HG02623 (cell line): ENCODE data around the gene ZFYVE9.

Experiments used
- ATAC-seq: cut with Tn5 transposase; IDR thresholded peaks from one replicate; pipeline ENCODE4 v1.9.1; 2021; ENCODE audit warnings: moderate library complexity; ENCODE audit not compliant: unreplicated experiment

The ZFYVE9 gene

DNA sequence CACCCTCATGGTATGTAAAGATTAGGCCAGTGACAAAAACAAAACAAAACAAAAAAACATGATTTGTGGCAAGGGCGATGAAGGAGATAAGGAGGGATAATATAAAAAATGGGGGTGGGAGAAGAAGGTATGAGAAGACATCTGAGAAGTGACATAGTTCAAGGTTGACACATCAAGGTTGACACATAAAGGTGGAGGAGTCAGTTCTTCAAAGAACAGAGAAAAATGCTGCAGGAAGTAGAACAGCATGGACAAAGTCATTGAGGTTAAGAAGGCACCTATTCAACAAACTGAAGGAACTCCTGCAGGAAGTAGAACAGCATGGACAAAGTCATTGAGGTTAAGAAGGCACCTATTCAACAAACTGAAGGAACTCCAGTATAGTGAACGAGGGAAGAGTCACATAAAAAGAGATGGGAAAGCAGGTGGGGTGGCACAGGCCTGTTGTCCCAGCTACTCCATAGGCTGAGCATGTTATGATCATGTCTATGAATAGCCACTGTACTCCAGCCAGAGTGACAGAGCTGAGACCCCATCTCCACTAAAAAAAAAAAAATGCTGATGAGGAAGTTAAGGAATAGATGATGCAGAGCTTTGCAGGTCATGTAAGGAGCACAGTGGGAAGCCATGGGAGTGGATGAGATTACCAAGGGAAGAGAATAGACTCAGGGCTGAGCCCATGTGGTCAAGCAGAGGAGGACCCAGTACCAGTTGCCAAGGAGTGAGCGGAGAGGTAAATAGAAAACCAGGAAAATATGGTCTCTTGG is 101.5 kb downstream of the ZFYVE9 start:
- no peak for ATAC-seq

DNA sequence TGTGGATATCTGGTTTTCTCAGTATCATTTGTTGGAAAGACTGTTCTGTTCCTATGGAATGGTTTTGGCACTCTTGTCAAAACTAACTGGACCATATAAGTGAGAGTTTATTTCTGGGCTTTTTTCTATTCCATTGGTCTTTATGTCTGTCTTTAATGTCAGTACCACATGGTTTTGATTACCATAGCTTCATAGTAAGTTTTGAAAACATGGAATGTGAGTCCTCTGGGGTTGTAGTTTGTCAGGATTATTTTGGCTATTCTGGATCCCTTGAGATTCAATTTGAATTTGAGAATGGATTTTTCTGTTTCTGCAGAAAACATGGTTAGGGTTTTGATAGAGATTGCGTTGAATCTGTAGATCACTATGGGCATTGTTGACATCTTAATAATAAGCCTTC is 107.9 kb downstream of the ZFYVE9 start:
- no peak for ATAC-seq

DNA sequence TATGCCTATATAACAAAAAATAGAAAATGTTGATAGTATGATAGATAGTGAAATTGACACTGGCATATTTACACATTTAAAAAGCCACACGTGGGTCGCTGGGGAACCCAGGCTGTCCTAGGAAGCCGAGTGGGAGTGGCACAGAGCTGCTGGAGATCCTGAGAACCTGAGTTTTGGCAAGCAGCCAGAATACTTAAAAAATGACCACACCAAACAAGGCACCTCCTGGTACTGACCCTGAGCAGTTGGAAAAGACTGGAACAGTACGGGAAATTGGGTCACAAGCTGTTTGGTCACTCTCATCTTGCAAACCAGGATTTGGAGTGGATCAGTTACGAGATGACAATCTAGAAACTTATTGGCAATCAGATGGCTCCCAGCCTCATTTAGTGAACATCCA is 111.5 kb downstream of the ZFYVE9 start:
- no peak for ATAC-seq

DNA sequence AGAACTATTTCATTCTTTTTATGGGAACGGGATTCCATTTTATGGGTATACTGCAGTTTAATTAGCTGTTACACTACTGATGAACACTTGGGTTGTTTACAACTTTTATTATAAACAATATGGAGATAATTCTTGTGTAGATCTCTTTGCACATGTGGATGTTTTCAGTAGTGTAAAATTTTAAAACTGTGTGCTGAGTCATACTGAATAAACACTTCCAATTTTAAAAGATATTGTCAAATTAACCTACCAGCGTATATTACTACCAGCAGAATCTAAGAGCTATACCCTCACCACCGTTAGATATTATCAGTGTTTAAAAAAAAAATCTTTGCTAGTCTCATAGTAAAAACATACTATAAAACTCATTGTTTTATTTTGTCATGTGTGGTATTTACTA is 118.0 kb downstream of the ZFYVE9 start:
- ATAC-seq = no peak

DNA sequence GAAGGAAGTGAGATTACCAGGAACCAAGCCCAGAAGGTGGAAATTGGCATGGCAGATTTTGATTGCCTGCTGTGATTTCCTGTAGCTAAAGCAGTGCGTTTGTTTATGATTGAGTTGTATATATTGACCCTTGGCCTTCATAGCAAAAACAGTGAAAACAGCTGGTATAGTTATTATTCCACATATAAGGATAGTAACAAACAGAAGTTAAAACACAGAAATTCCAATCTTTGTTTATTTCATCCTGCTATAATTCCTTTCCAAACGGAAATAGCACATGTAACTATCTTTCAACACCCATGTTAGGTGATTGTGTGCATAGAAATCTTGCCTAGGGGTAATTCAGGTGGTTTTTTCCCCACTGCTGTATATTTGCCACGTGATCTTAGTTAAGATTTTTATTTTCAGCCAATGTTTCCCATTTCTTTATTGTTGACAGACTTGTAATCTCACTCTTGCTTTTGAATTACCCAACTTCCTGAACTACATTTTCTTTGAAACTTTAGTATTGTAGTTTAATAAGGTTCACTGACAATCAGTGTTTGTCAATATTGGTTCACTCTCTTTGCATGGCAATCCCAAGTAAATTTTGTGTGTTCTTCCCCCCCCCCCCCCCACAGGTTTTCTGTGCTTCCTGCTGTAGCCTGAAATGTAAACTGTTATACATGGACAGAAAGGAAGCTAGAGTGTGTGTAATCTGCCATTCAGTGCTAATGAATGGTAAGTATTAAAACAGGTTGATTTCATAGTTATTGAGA is 121.4 kb downstream of the ZFYVE9 start:
- no peak for ATAC-seq

DNA sequence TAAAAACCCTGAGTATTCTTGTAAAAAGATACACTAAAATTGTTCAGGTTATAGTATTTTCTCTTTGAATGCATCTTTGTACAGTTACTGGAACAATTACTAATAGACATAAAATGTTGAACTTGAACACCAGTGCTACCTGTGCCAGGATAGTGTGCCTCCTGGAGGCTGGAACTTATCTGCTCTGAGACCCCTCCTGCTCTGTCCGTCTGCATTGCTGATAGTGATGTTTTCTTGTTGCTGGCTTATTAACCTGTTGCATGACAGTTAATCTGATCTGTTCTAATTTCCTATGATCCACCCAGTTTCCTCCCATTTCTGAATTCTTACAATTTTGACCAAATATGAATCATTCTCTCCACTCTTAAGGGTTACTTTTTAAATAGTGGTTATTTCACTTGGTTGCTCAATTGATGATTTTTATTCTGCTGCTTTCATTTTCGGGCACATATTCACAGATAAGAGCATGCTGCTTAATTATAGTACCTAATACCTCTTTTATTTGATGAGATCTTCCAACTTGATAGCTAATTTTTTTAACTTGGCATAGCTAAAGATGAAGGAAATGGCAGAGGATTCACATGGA is 122.7 kb downstream of the ZFYVE9 start:
- ATAC-seq = no peak

DNA sequence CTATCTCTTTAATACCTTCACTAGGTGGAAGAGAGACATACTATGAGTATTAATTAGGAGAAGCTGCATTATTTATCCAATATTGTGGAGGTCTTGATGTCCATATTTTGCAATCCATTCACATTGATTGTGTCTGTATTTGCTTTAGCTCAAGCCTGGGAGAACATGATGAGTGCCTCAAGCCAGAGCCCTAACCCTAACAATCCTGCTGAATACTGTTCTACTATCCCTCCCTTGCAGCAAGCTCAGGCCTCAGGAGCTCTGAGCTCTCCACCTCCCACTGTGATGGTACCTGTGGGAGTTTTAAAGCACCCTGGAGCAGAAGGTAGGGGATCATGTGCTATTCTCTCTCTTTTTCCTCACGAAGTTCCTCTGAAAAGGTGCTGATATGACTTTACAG is 124.6 kb downstream of the ZFYVE9 start:
- ATAC-seq = no peak

DNA sequence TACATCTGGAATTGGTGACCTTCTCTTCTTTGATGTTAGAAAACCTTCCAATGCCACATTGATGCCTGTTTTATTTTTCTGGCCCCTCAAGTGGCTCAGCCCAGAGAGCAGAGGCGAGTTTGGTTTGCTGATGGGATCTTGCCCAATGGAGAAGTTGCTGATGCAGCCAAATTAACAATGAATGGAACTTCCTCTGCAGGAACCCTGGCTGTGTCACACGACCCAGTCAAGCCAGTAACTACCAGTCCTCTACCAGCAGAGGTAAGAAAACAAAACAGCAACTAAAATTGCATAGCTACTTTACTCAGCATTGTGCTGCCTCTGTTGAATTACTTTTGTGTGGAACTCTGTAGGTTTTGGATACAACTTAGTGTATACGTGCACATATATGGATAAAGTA is 126.5 kb downstream of the ZFYVE9 start:
- ATAC-seq = no peak

DNA sequence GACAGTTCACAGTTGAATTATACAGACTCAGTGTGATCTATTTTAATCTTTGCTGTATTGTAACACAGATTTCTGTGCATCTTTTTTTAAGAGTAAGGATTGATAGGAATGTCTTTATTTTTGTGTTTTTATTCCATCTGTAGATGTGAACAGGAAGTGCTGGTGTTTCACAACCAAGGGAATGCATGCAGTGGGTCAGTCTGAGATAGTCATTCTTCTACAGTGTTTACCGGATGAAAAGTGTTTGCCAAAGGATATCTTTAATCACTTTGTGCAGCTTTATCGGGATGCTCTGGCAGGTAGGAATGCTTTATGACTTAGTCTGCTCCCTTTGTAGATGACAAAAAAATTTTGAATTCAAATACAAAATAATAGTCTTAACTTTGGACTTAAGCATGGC is 139.6 kb downstream of the ZFYVE9 start:
- no peak for ATAC-seq

DNA sequence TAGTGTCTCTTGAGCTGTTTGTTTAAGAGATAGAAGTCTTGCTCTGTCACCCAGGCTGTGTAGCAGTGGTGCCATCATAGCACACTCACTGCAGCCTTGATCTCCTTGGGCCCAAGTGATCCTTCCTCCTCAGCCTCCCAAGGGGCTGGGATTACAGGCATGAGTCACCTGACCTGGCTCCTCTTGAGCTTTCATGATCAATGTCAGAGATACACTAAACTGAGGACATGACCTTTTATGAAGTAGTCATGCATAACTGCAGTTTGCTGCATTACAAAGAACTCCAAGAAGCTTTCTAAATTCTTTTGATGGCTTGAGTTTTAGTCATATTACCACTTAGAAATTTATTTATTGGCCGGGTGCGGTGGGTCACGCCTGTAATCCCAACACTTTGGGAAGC is 146.4 kb downstream of the ZFYVE9 start:
- ATAC-seq = no peak

DNA sequence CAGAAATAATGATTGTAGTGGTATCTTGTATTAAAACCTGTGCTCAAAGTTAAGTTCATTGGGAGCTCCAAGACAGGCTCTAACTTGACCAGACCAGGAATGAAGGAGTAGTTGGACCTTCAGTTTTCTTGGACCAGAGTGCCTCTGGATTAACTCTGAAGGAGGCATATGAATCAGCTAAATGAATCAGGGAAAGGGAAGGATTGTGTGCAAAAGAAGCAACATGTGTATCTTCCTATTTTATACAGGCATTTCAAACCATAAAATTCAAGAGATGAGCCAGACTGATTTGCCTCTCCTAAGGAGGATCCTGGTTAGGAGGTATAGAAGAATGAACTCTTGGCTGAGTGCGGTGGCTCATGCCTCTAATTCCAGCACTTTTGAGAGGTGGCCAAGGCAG is 152.7 kb downstream of the ZFYVE9 start:
- ATAC-seq = no peak

DNA sequence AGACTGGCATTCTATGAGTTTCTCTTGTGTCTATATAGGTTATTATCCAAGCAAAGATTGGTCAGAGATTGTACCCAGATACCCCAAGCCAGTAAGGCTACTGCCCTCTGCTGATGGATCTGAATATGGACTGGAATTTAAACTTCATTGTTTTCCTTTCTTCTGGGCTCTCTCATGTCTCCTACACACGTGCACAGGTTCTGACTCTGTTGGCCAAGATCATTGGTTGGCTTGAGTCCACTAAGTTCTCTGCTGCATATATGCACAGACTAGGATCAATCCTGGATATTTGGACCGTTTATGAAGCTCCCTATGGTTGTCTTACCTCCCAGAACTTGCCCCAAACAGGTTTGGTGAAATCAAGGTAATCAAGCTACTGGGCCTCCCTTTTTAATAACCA is 154.5 kb downstream of the ZFYVE9 start:
- no peak for ATAC-seq

DNA sequence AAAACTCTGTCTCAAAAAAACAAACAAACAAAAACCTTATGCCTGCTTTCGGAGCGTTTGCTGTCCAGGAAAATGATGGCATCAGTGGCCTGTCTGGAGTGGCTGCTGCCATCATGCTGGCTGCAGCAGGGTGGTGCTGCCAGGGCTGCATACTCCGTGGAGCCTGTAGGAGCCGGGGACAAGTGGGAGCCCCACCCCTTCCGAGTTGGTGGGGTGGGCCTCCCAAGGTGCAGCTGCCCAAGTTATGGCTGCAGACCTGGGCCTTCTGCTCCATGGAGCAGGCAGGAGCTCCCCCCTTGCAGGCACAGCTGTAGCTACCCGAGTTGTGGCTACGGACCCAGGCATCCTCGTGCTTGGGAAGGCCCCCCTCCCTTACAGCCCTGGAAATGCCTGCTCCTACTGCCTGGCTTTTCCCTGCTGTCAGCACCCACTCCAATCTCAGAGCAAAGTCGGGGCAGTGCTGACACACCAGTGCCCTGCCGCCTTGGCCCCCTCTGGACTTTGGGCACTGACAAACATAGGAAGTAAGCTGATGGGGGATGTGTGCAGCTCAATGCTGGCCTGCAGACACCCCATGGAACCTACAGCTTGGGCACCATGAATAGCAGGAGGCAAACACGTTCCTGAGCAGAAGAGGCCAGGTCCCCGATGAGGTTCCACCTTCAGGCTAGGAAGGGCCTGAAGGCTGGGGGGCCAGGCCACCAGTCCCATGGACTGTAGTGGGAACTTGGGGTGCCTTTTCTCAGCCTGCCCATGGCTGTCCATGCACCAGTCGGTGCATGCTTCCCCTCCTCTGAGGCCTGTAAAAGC is 163.7 kb downstream of the ZFYVE9 start:
- ATAC-seq = no peak

DNA sequence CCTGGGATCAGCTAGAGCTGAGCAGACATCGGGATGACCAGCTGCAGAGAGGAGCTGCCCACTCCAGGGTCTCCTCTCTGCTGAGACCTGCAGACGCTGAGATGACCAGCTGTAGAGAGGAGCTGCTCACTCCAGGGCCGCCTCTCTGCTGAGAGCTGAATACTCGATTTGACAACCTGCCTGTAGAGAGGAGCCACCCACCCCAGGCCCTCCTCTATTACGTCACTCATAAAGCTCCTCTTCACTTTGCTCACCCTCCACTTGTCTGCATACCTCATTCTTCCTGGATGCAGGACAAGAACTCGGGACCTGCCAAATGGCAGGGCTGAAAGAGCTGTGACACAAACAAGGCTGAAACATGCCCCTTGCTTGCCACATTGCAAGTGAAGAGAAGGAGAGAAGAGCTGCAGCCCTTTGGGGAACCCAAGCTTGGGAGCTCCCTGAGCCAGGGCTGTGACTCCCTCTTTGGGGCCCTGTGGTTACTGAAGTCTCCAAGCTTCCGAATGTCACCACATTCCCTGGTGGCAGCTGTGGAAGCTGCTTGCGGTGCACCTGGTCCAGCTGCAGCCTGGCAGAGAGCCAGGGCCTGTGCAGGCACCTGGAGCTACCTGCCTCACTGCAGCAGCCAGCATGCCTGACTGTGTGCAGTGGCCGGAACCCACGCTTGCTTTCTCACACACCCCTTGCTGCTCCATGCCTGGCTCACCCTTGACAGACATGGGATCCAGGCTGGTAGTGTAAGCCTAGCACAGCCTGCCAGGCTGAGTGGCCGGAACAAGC is 164.5 kb downstream of the ZFYVE9 start:
- no peak for ATAC-seq

DNA sequence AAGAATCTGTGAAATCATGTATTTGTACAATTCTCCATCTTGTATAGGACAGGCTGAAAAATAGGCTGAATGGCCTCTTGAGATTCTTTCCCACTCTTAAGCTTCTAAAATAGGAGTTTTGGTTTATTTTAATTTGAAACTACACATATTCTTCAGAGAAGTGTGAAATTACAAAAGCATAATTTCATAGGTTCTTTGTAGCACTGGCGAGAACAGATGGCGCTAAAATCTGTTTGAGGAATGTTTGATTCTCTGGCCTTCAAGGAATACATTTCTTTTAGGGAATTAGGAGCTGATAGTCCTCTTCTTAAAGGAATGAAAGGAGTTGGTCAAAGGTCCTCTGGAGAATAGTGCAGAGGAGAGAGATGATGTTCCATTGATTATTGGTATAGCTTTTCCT is 179.2 kb downstream of the ZFYVE9 start:
- ATAC-seq = no peak

DNA sequence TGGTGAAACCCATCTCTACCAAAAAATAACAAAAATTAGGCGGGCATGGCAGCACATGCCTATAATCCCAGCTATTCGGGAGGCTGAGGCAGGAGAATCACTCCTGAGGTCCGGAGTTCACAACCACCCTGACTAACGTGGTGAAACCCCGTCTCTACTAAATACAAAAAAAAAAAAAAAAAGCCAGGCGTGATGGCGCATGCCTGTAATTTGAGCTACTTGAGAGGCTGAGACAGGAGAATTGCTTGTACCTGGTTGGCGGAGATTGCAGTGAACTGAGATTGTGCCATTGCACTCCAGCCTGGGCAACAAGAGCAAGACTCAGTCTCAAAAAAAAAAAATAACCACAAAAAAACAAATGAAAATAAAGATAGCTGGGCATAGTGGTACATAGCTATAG is 181.8 kb downstream of the ZFYVE9 start:
- ATAC-seq = no peak

DNA sequence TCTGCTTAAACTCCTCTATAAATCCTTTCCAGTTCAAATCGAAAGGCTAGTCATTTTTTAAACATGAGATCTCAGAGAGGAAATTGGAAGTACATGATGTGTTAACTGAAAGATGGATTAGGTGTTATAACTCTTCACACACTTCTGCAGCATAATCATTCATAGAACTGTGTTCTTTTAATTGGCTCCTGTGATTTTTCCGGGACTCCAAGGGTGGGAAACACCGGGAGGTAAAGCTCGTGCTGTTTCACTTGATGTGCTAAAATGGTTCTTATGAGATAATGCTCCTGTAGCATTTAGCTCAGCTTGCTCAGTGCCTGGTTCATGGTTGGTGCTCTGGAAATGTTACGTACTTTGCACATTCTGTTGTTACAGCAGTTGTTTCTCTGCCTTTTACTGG is 183.9 kb downstream of the ZFYVE9 start:
- no peak for ATAC-seq

DNA sequence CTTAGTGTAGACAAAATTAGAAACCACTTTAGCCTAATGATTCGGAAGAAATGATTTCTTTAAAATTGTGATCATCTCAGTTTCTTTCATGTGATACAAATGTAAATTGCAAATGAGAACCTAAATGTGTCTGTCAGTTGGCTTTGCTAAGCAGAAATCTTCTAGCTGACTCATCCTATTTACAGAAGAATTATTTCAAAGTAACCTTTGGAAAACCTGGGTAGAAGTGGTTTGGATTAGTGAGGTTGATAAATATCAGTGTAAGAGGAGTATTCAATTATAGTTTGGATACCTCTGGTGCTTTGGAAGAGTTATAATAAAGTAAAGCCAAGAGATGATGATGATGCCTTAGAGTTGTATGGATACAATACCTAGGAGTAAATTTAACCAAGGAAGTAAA is 186.7 kb downstream of the ZFYVE9 start:
- ATAC-seq = no peak

DNA sequence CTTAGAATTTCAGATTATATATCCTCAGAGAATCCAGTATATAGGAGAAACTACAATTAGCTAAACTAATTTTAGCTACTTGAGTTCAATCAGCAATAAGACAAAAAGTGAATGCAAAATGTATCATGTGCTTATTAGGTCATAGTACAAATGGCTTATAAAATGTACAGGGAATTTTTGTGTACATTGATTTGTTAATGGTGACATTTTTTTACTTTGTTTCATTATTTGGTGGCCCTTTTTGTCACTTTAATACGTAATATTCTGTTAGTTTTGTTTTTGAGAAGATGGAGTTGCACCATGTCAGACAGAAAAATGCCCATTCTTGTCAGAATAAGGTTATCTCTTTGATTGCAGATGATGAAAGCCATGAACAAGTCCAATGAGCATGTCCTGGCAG is 190.5 kb downstream of the ZFYVE9 start:
- no peak for ATAC-seq

DNA sequence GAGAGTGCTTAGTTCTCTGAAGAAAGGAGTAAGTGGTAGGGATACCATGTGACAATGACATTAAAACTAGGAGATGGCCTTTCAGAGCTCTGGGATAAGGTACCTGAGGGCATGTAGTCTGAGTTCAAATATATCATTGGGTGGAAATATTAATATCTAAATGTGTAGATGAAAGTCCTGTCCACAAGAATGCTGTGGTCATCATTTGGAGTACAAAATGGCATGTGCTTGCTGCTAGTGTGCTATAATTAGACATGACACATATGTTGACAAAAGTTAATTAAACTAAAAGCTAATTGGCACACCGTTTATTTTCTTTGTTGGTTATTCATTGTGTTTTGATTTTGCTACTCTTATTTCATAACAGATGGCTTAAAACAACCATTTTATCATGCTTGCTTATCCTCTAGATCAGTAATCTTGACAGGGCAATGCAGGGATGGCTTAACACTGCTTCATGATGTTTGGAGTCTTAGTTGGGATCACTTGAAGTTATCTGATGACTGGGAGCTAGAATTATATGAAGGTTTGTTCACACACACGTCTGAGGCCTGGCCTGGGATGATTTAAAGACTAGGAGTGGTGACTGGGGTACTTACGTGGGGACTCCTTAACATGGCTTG is 193.1 kb downstream of the ZFYVE9 start:
- no peak for ATAC-seq
